Kidney (tissue), 14 donors: Measurements from ENCODE around the gene COPE. TPM values are rescaled to one million over a fixed set of nuclear protein-coding genes. Genes with fewer than 3 reads are reported as not detected.

Source experiments
- DNase-seq, 5 donors: peaks; one replicate each; pipeline ENCODE4 v3.0.0-alpha.2; 2013 to 2020
- FAIRE-seq: peaks from 2 replicates; lab custom pipeline; 2012; peaks lifted over from hg19 to GRCh38; lab: Jason Lieb, UNC
- H3K27ac ChIP-seq, 2 donors: one replicate each; pipeline ENCODE4 v1.7.0; 2013; ENCODE audit warnings: low read depth in 2 of 2, low read length in 2 of 2, inconsistent platforms in 1 of 2
- H3K27me3 ChIP-seq: one replicate; pipeline ENCODE4 v1.7.1; 2013; ENCODE audit warnings: low read length, inconsistent platforms; ENCODE audit not compliant: control insufficient read depth, insufficient read depth
- H3K36me3 ChIP-seq, 3 donors: one replicate each; pipeline versions ENCODE4 v1.7.0 to v1.7.1; 2013; ENCODE audit warnings: low read length in 3 of 3, control low read depth in 1 of 3, inconsistent platforms in 1 of 3; ENCODE audit not compliant: insufficient read depth in 3 of 3, control insufficient read depth in 2 of 3
- H3K4me1 ChIP-seq, 3 donors: one replicate each; pipeline versions ENCODE4 v1.7.0 to v1.7.1; 2013; ENCODE audit warnings: low read length in 3 of 3, inconsistent platforms in 1 of 3, low read depth in 1 of 3; ENCODE audit not compliant: control insufficient read depth in 2 of 3, insufficient read depth in 2 of 3
- H3K4me3 ChIP-seq, 3 donors: one replicate each; pipeline versions ENCODE4 v1.7.0 to v1.8.1; 2013; ENCODE audit warnings: low read length in 3 of 3, control low read depth in 1 of 3, inconsistent platforms in 1 of 3
- H3K9ac ChIP-seq, 3 donors: one replicate each; pipeline versions ENCODE4 v1.7.0 to v1.7.1; 2013; ENCODE audit warnings: low read length in 3 of 3, control low read depth in 1 of 3, inconsistent platforms in 1 of 3
- H3K9me3 ChIP-seq, 3 donors: one replicate each; pipeline versions ENCODE4 v1.7.0 to v1.7.1; 2013; ENCODE audit warnings: low read length in 3 of 3, control low read depth in 1 of 3, inconsistent platforms in 1 of 3; ENCODE audit not compliant: control insufficient read depth in 2 of 3, insufficient read depth in 1 of 3
- intact Hi-C: fragments of 100-400 bp; cut with DNase I; formaldehyde crosslinking; loops from one replicate; pipeline ENCODE4 v1.11.1; 2022
- polyA plus RNA-seq: library from polyadenylated mRNA; stranded (reverse); fragments of 350-450 nt; fragmentation: Illumina TruSeq; extraction: RNeasy Lipid Tissue Mini Kit (QIAGEN cat#74804); gene quantifications from one replicate; pipeline ENCODE4 v1.2.3, GENCODE V29; 2014; ENCODE audit warnings: low read depth, low replicate concordance; ENCODE audit not compliant: insufficient read depth
- total RNA-seq: library from RNA; stranded (reverse); fragmentation: NEBNext Ultra II Directional; extraction: Animal tissue kit (Norgen Biotek cat#: 25700); gene quantifications from one replicate; pipeline ENCODE4 v1.2.1, GENCODE V29; 2021
- TF ChIP-seq, protein P1 (sequence below): IDR thresholded peaks from 3 replicates; pipeline ENCODE4 v1.5.1; 2012; ENCODE audit warnings: mild to moderate bottlenecking, moderate library complexity, borderline replicate concordance; ENCODE audit not compliant: insufficient read depth; ENCODE audit errors: extremely low read depth
- donor health status: control.
- donor health status: control.
- donor health status: control.
- donor health status: control.
- donor health status: control.
- donor health status: DM: yes; HTN: yes; CAD: no.
- donor health status: Normal renal cell carcinoma (clear cell type).

Gene COPE
- total and polyA plus RNA-seq, 2 donors from 2014 or later, result 166 to 263 TPM

DNA sequence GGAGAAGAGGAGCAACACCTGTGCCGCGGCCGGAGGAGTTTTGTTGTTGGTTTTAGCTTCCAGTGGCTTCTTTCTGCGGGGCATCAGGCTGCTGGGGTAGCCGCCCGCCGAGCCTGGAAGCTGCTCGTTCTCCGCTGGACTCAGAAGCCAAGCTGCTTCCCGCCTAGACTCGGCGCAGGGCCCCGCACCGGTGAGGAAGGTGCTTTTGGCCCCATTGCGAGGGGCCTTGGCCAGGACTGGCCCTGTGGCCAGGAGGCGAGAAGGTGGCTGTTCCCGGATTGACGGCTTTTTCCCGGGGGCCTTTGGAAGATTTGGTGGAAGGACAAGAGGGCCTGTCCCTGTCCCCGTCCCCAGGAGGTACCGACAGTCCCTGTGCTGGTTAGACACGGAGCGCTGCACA is 52.0 kb downstream of the COPE start:
- no peak overlapping the region for H3K9ac ChIP-seq
- no peak for DNase-seq

DNA sequence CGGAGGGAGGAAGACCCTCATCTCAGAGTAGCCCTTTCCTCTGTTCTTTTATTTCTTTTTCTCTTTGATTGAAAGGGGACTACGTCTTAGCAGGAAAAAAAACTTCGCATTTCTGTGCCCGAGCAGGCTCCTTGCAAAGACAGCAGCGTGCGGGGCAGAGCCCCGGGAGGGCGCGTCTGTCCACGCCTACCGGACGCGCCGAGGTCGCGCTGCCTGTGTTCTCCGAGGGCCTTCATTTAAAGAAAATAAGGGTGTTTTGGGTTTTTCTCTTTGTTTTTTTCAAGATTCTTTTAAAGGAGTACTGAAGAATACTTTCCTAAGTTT is 52.4 kb downstream of the COPE start:
- intact Hi-C loops, result no loop called here
- H3K36me3 ChIP-seq, result peaks cover 0 to 55% (median 4%) of the 10 kb centered on the region in 3 donors
- no peaks in the 10 kb centered on the region for H3K9me3 ChIP-seq
- no peak overlapping the region for H3K4me3 ChIP-seq
- no peak overlapping the region for H3K27ac ChIP-seq
- FAIRE-seq (no peak), DNase-seq (no peak)
- H3K4me1 ChIP-seq, result no peaks in the 10 kb centered on the region
- TF ChIP-seq, protein P1, sequence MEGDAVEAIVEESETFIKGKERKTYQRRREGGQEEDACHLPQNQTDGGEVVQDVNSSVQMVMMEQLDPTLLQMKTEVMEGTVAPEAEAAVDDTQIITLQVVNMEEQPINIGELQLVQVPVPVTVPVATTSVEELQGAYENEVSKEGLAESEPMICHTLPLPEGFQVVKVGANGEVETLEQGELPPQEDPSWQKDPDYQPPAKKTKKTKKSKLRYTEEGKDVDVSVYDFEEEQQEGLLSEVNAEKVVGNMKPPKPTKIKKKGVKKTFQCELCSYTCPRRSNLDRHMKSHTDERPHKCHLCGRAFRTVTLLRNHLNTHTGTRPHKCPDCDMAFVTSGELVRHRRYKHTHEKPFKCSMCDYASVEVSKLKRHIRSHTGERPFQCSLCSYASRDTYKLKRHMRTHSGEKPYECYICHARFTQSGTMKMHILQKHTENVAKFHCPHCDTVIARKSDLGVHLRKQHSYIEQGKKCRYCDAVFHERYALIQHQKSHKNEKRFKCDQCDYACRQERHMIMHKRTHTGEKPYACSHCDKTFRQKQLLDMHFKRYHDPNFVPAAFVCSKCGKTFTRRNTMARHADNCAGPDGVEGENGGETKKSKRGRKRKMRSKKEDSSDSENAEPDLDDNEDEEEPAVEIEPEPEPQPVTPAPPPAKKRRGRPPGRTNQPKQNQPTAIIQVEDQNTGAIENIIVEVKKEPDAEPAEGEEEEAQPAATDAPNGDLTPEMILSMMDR, result no peak
- H3K27me3 ChIP-seq, result no peaks in the 10 kb centered on the region
- no peak overlapping the region for H3K9ac ChIP-seq

More for the DNA sequence above, 52.0 kb downstream of the COPE start:
- H3K36me3 ChIP-seq, result peaks cover 0 to 50% (median 4%) of the 10 kb centered on the region in 3 donors
- H3K27ac ChIP-seq, result no peak overlapping the region
- H3K4me3 ChIP-seq, result no peak overlapping the region
- intact Hi-C loops, result no loop called here
- H3K27me3 ChIP-seq, result no peaks in the 10 kb centered on the region
- FAIRE-seq, result no peak
- H3K4me1 ChIP-seq, result no peaks in the 10 kb centered on the region
- H3K9me3 ChIP-seq, result no peaks in the 10 kb centered on the region
- TF ChIP-seq, protein P1, result no peak

DNA sequence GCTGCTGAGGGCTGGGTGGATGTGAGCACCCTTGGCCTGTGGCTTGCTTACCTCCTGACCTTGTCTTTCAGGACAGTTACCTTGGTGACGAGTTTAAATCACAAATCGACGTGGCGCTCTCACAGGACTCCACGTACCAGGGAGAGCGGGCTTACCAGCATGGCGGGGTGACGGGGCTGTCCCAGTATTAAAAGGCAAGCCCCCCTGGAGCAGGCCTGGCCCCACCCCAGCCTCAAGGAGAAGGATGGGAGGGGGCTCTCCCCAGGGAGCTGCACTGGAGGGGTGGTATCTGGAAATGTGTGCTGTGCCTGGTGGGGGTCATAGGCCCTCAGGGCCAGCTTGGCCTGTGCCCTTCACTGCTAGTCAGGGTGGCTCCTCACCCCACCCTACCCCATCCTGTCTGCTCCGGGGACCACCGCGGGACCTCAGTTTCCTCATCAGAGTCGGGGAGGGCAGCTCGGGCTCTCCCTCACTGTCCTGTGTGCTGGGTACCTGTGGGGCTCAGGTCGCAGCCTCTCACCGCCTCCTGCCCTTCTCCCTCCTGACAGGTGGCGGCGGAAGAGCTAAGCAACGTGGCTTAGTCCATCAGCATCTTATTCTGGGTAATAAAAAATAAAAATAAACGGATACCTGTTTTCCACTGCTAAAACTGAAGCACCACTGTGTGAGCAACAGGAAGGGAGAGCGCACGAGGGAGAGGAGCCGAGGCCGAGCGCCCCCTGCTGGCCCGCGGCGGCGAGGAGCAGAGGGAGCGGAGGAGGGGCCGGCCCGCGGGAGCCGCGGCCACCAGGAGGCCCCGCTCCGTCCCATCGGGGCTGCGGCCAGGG is 53.0 kb downstream of the COPE start:
- DNase-seq, result peak in 3 of 5 donors; percentile 66 to 76 (median 66)
- H3K27me3 ChIP-seq, result no peaks in the 10 kb centered on the region
- no peak overlapping the region for H3K27ac ChIP-seq
- no peak overlapping the region for H3K9ac ChIP-seq
- H3K36me3 ChIP-seq, result peaks cover 3 to 60% (median 8%) of the 10 kb centered on the region in 3 donors
- no peaks in the 10 kb centered on the region for H3K9me3 ChIP-seq
- H3K4me3 ChIP-seq, result no peak overlapping the region
- H3K4me1 ChIP-seq, result no peaks in the 10 kb centered on the region
- TF ChIP-seq, protein P1, result peak; percentile 84
- intact Hi-C loops, result no loop called here
- no peak for FAIRE-seq
